GM12865 (cell line): ENCODE measurements around the gene PLAC8L1.

Experiments
- DNase-seq: peaks from one replicate; pipeline ENCODE4 v3.0.0; 2010; ENCODE audit warnings: low read depth
- H3K4me3 ChIP-seq: 2 replicates; pipeline ENCODE4 v1.5.1; 2011; ENCODE audit warnings: mild to moderate bottlenecking, low read depth, low read length, control low read depth
- TF ChIP-seq, protein P1 (sequence below): IDR thresholded peaks from 2 replicates; pipeline ENCODE4 v1.5.1; 2011; ENCODE audit warnings: low read length, control low read depth, low read depth, inconsistent platforms; ENCODE audit not compliant: insufficient read depth; ENCODE audit errors: missing control alignments

The PLAC8L1 gene

GRCh38 chr5:146060221-146060585, 45.2 kb downstream of the PLAC8L1 start:
- H3K4me3 ChIP-seq = no peak overlapping the region
- TF ChIP-seq, protein P1, sequence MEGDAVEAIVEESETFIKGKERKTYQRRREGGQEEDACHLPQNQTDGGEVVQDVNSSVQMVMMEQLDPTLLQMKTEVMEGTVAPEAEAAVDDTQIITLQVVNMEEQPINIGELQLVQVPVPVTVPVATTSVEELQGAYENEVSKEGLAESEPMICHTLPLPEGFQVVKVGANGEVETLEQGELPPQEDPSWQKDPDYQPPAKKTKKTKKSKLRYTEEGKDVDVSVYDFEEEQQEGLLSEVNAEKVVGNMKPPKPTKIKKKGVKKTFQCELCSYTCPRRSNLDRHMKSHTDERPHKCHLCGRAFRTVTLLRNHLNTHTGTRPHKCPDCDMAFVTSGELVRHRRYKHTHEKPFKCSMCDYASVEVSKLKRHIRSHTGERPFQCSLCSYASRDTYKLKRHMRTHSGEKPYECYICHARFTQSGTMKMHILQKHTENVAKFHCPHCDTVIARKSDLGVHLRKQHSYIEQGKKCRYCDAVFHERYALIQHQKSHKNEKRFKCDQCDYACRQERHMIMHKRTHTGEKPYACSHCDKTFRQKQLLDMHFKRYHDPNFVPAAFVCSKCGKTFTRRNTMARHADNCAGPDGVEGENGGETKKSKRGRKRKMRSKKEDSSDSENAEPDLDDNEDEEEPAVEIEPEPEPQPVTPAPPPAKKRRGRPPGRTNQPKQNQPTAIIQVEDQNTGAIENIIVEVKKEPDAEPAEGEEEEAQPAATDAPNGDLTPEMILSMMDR = no peak
- no peak for DNase-seq

DNA sequence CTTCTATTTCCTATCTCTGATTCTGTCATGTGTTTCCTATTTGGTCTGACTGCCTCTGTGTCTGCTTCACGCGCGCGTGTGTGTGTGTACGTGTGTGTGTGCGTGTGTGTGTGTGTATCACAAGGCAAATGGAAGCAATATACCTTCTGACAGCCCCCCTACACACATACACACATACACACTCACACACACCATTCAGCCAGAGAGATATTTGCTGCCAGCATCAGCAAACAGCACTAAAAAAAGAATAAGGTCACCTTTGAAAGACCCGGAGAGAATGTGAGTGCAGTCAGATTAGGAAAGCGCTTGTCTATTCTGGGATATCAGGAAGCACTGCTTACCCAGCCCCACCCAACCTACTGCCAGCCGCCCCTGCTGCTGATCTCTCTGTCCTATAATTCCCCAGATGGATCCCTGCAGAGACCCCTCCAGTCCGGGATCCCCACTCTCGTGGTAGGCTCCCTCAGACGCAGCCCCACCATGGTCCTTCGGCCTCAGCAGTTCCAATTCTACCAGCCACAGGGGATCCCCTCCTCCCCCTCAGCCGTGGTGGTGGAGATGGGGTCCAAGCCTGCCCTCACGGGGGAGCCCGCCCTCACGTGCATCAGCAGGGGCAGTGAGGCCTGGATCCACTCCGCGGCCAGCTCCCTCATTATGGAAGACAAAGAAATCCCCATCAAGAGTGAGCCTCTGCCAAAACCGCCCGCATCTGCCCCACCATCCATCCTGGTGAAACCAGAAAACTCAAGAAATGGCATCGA, 45.7 kb downstream of the PLAC8L1 start:
- no peak for DNase-seq
- TF ChIP-seq, protein P1 = no peak

DNA sequence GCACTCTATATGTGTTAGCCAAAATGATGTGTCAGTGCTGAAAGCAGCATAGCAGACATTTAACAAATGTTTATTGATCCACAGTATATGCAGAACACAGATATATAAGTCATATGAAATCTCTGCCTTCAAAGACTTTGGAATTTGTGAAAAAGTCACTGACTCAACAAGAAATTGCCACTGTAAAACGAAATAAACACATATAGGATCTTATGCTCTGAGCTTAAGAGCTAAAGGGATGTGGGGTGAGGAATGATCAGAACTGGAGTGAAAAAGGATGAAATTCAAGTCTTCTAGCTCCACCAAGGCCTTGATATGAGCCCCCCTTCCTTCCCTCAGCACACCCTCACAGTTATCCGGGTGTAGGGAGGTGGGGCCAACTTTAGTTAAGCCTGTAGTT, 49.9 kb downstream of the PLAC8L1 start:
- no peak overlapping the region for H3K4me3 ChIP-seq
- no peak for DNase-seq
- TF ChIP-seq, protein P1 = no peak

More for the DNA sequence above, 45.7 kb downstream of the PLAC8L1 start:
- H3K4me3 ChIP-seq = no peak overlapping the region

- no peak for DNase-seq
- TF ChIP-seq, protein P1 = peak; percentile 20
These were observed 52.6 kb downstream of the PLAC8L1 start for GRCh38 chr5:146052780-146053179.

DNA sequence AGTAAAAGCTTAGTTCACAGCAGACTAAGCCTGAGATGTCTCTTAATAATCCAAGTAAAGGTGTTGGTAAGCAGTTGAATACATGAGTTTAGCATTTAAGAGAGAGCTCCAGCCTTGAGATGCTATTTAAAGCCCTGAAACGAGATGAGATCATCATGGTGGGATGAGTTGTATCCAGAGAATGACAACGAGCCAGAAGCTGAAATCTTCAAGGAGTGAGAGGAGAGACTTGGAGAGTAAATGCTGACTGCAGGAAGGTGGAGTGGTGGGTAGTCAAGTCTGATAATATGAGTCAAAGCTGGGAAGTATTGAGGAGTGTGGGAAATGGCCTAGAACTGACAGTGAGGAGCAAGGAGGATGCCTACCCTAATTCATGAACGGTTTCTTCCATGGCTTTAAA, 53.7 kb downstream of the PLAC8L1 start:
- no peak overlapping the region for H3K4me3 ChIP-seq
- TF ChIP-seq, protein P1 = no peak
- no peak for DNase-seq

More at GRCh38 chr5:146052780-146053179, 52.6 kb downstream of the PLAC8L1 start:
- no peak overlapping the region for H3K4me3 ChIP-seq

DNA sequence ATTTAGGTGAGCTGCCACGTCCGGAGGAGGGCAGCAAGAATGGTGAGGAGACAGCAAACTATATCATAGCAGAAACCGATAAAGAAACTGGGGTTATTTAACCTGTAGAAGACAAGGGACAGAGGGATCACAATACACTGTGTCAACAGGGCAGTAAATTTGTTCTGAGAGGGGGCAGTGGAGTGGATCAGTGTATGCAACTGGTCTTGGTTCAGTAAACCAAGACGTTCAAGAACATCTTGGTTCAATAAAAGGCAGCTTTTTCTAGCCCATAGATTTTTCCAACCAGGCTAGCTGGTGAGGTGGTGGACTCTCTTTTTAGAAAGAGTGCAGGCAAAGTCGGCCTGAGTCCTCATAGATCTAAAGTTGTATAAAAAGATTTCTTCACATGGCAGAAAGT, 55.3 kb downstream of the PLAC8L1 start:
- TF ChIP-seq, protein P1 = no peak
- no peak overlapping the region for H3K4me3 ChIP-seq
- no peak for DNase-seq

DNA sequence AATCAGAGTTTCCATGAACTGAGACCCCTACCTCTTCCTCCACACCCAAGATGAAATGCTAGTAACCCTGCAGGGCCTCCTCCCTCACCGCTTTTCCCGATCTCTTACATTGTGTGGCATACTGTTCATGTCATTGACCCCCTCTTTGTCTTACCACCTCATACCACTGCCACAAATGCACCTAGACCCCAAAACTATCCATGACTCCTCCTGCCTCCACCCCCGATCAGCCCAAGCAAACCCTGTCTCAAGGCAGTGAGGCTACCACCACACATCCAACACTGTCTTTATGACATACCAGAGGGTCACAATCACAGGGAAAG, 55.7 kb downstream of the PLAC8L1 start:
- DNase-seq = no peak
- H3K4me3 ChIP-seq = no peak overlapping the region
- TF ChIP-seq, protein P1 = no peak
